GM23248 (cell line): ENCODE results near the gene SLC35G6. TPM values are rescaled to one million over a fixed set of nuclear protein-coding genes. Genes with fewer than 3 reads are reported as not detected.

ENCODE experiments used
- DNase-seq: peaks from one replicate; pipeline ENCODE4 v3.0.0-alpha.2; 2015
- H2AFZ ChIP-seq: fragments of 200-600 bp; sonication (generic); 2 replicates; pipeline ENCODE4 v1.6.1; 2016; ENCODE audit warnings: antibody characterized with exemption
- H3F3A ChIP-seq: fragments of 200-600 bp; sonication (generic); 2 replicates; pipeline ENCODE4 v1.6.1; 2016; ENCODE audit warnings: mild to moderate bottlenecking, antibody characterized with exemption, mixed run types; ENCODE audit not compliant: insufficient read depth
- H3K27ac ChIP-seq: fragments of 200-600 bp; sonication (generic); 2 replicates; pipeline ENCODE4 v1.5.1; 2016; ENCODE audit warnings: mild to moderate bottlenecking
- H3K27me3 ChIP-seq: fragments of 200-600 bp; sonication (generic); replicated peaks from 2 replicates; pipeline ENCODE4 v1.6.1; 2016; ENCODE audit warnings: mild to moderate bottlenecking; ENCODE audit not compliant: insufficient read depth
- H3K36me3 ChIP-seq: fragments of 200-600 bp; sonication (generic); 2 replicates; pipeline ENCODE4 v1.6.1; 2016; ENCODE audit warnings: low read depth, mild to moderate bottlenecking
- H3K4me1 ChIP-seq: fragments of 200-600 bp; sonication (generic); 2 replicates; pipeline ENCODE4 v1.6.1; 2016; ENCODE audit warnings: mild to moderate bottlenecking; ENCODE audit not compliant: insufficient read depth
- H3K4me2 ChIP-seq: fragments of 200-600 bp; sonication (generic); one replicate; pipeline ENCODE4 v1.6.1; 2016; ENCODE audit warnings: mild to moderate bottlenecking; ENCODE audit not compliant: unreplicated experiment
- H3K4me3 ChIP-seq: fragments of 200-600 bp; sonication (generic); 2 replicates; pipeline ENCODE4 v1.5.1; 2016; ENCODE audit warnings: mild to moderate bottlenecking
- H3K79me2 ChIP-seq: fragments of 200-600 bp; sonication (generic); 2 replicates; pipeline ENCODE4 v1.6.1; 2016; ENCODE audit warnings: mild to moderate bottlenecking; ENCODE audit not compliant: insufficient read depth
- H3K9ac ChIP-seq: fragments of 200-600 bp; sonication (generic); 2 replicates; pipeline ENCODE4 v1.6.1; 2016; ENCODE audit warnings: mild to moderate bottlenecking
- H3K9me2 ChIP-seq: fragments of 200-600 bp; sonication (generic); 2 replicates; pipeline ENCODE4 v1.6.1; 2016; ENCODE audit warnings: mixed run types, mild to moderate bottlenecking, moderate library complexity; ENCODE audit not compliant: insufficient read depth
- H3K9me3 ChIP-seq: fragments of 200-600 bp; sonication (generic); one replicate; pipeline ENCODE4 v1.6.1; 2017; ENCODE audit warnings: low read depth
- H4K20me1 ChIP-seq: fragments of 200-600 bp; sonication (generic); 2 replicates; pipeline ENCODE4 v1.6.0; 2016; ENCODE audit not compliant: insufficient read depth
- EZH2 ChIP-seq: fragments of 200-600 bp; sonication (generic); IDR thresholded peaks from 2 replicates; pipeline ENCODE4 v1.6.1; 2018; ENCODE audit warnings: antibody characterized with exemption, mild to moderate bottlenecking; ENCODE audit not compliant: insufficient read depth, poor library complexity, severe bottlenecking
- EZH2phosphoT487 ChIP-seq: fragments of 200-600 bp; sonication (generic); IDR thresholded peaks from 2 replicates; pipeline ENCODE4 v1.6.1; 2018; ENCODE audit warnings: antibody characterized with exemption, moderate library complexity, mild to moderate bottlenecking, low read depth; ENCODE audit not compliant: insufficient read depth
- WGBS, 2 experiments: methylation state at CpG; one replicate each; pipeline ENCODE4 v1.1.6; 2015 to 2017; ENCODE audit warnings: low lambda C conversion rate in 2 of 2, low coverage in 1 of 2; ENCODE audit errors: missing lambda C conversion rate in 2 of 2; 5-methylcytosine and 5-hydroxymethylcytosine counted together
- in situ Hi-C: fragments of 300-500 bp; cut with MboI; formaldehyde crosslinking; loops from 2 replicates; pipeline ENCODE4 v1.15.0; 2020
- polyA plus RNA-seq: library from polyadenylated mRNA; unstranded; fragments of >200 nt; fragmentation: Nextera tagmentation; extraction: Ambion mirVana; gene quantifications from 2 replicates; pipeline ENCODE4 v1.2.1, GENCODE V29; 2016
- total RNA-seq: library from RNA; depleted of rRNA; stranded (reverse); fragments of >200 nt; shearing (Covaris generic); gene quantifications from 2 replicates; pipeline ENCODE4 v1.2.3, GENCODE V29; 2014

Gene SLC35G6
- total and polyA plus RNA-seq, 2 experiments from 2014 or later: 0.14 TPM; not detected in 1

GRCh38 chr17:7459961-7460545, 21.2 kb upstream of the SLC35G6 start:
- no peak overlapping the region for H2AFZ ChIP-seq
- H3K4me2 ChIP-seq: no peak overlapping the region
- WGBS, 2 experiments: 68% methylated on average over 3 of the region's 3 CpGs
- no peaks in the 10 kb centered on the region for H3K9me3 ChIP-seq
- no peak overlapping the region for H3K9ac ChIP-seq
- peaks cover 7% of the 10 kb centered on the region; the same call in 1 of the 2 replicates for H3K36me3 ChIP-seq
- no peak overlapping the region for H3K27ac ChIP-seq
- H3K4me1 ChIP-seq: no peaks in the 10 kb centered on the region
- peaks cover 39% of the 10 kb centered on the region for H3F3A ChIP-seq
- no peaks in the 10 kb centered on the region for H4K20me1 ChIP-seq
- peaks cover 14% of the 10 kb centered on the region; the same call in 1 of the 2 replicates for H3K79me2 ChIP-seq
- no peak overlapping the region for H3K4me3 ChIP-seq
- DNase-seq: peak; percentile 38
- in situ Hi-C loops: no loop called here
- H3K27me3 ChIP-seq: no peaks in the 10 kb centered on the region
- H3K9me2 ChIP-seq: no peaks in the 10 kb centered on the region
- TF ChIP-seq EZH2phosphoT487 (no peak), EZH2 (no peak)

- no peak overlapping the region for H2AFZ ChIP-seq
- H3K9me2 ChIP-seq: no peaks in the 10 kb centered on the region
- no peak for TF ChIP-seq EZH2phosphoT487
- no peak for TF ChIP-seq EZH2
- H3K27me3 ChIP-seq: no peaks in the 10 kb centered on the region
- no peaks in the 10 kb centered on the region for H4K20me1 ChIP-seq
- peaks cover 7% of the 10 kb centered on the region; the same call in 1 of the 2 replicates for H3K36me3 ChIP-seq
- peaks cover 24% of the 10 kb centered on the region for H3K79me2 ChIP-seq
- no peak overlapping the region for H3K27ac ChIP-seq
- no peak overlapping the region for H3K4me3 ChIP-seq
- H3K9ac ChIP-seq: no peak overlapping the region
- no peak overlapping the region for H3K4me2 ChIP-seq
- H3K9me3 ChIP-seq: no peaks in the 10 kb centered on the region
- no peak for DNase-seq
- H3K4me1 ChIP-seq: no peaks in the 10 kb centered on the region
- WGBS, 2 experiments: 93 to 97% methylated on average over 7 of the region's 7 CpGs
- peaks cover 39% of the 10 kb centered on the region for H3F3A ChIP-seq
- in situ Hi-C loops: no loop called here
These were observed 20.2 kb upstream of the SLC35G6 start for GRCh38 chr17:7460850-7461660.

DNA sequence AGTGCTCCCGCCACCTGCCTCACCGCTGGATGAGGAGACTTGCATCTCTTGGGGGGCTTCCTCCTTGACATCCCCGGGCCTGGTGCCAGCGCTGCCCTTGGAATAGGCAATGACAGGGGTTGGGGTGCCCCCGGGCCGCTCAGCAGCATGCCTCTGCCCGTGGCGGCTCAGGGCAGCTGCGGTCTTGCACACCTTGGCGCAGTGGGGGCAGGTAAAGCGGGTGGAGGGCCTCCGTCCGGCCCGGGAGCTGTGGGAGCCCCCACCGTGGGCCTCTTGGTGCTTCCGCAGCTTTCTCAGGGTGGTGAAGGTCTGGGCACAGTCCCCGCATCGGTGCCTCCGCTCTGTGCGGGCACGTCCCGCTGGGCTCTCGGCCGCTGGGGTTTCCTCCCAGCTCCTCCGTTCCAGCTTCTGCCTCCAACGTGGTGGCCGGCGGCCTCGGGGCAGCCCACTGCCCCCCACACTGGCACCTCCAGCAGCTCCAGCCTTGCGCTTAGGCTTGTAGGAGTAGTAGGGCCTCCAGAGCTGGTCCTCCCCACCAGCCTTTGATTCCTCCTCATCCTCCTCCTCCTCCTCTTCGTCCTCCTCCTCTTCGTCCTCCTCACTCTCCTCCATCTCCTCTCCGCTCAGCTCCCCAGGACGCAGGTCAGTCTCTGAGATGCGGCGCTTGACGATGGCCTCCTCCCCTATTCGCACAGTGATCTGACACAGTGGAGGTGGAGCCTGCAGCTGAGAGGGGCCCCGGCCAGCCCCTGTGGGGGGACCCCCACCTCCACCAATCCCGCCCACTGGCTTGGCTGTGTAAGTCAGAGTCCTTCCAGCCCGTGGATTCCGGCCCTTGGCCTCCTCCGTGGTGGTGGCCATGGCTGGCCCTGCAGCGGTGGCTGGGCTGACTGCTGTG, 18.5 kb upstream of the SLC35G6 start:
- no peak for DNase-seq
- H3K9ac ChIP-seq: no peak overlapping the region
- H3K36me3 ChIP-seq: peaks cover 7% of the 10 kb centered on the region; the same call in 1 of the 2 replicates
- H3K79me2 ChIP-seq: peaks cover 40% of the 10 kb centered on the region
- no peak overlapping the region for H2AFZ ChIP-seq
- H3K9me2 ChIP-seq: no peaks in the 10 kb centered on the region
- no peak for TF ChIP-seq EZH2phosphoT487
- TF ChIP-seq EZH2: no peak
- no peak overlapping the region for H3K4me3 ChIP-seq
- H3K27ac ChIP-seq: no peak overlapping the region
- H4K20me1 ChIP-seq: no peaks in the 10 kb centered on the region
- in situ Hi-C loops: no loop called here
- no peaks in the 10 kb centered on the region for H3K27me3 ChIP-seq
- H3F3A ChIP-seq: peaks cover 26% of the 10 kb centered on the region
- 0 out of 2 replicates have a peak, but pooled peaks cover 2% of the 10 kb centered on the region for H3K4me1 ChIP-seq
- 93% methylated on average over 34 to 44 of the region's 44 CpGs for WGBS, 2 experiments
- H3K4me2 ChIP-seq: no peak overlapping the region
- no peaks in the 10 kb centered on the region for H3K9me3 ChIP-seq

GRCh38 chr17:7463372-7463846, 17.8 kb upstream of the SLC35G6 start:
- WGBS, 2 experiments: 86 to 97% methylated on average over 12 to 14 of the region's 14 CpGs
- H3K27me3 ChIP-seq: no peaks in the 10 kb centered on the region

More at GRCh38 chr17:7463372-7463846, 17.8 kb upstream of the SLC35G6 start:
- Histone ChIP-seq H3K4me3 (no peak overlapping the region), H3K9ac (no peak overlapping the region), H3K79me2 (peaks cover 47% of the 10 kb centered on the region), H2AFZ (no peak overlapping the region), H3K27ac (no peak overlapping the region), H3K9me2 (no peaks in the 10 kb centered on the region), H3K36me3 (peaks cover 7% of the 10 kb centered on the region; the same call in 1 of the 2 replicates), H4K20me1 (no peaks in the 10 kb centered on the region), H3F3A (peaks cover 22% of the 10 kb centered on the region), H3K4me2 (no peak overlapping the region), H3K9me3 (no peaks in the 10 kb centered on the region), H3K4me1 (0 out of 2 replicates have a peak, but pooled peaks cover 2% of the 10 kb centered on the region)
- in situ Hi-C loops: no loop called here
- no peak for DNase-seq
- TF ChIP-seq EZH2phosphoT487: no peak
- TF ChIP-seq EZH2: no peak
